COLO668 (cell line): ENCODE measurements around the gene NSUN4.

Source experiments
- DNase-seq: peaks from one replicate; lab custom pipeline; 2025; ENCODE audit not compliant: unreplicated experiment; lab: John Stamatoyannopoulos, UW

The NSUN4 gene

GRCh38 chr1:46404482-46405196 lies 64.0 kb downstream of the NSUN4 start:
- no peak for DNase-seq

- no peak for DNase-seq
Measured at GRCh38 chr1:46405197-46405555, 64.6 kb downstream of the NSUN4 start.

- no peak for DNase-seq
Measured at GRCh38 chr1:46405724-46406123, 65.1 kb downstream of the NSUN4 start.

- no peak for DNase-seq
Measured at GRCh38 chr1:46406881-46407608, 66.4 kb downstream of the NSUN4 start.

GRCh38 chr1:46407636-46408035 lies 67.0 kb downstream of the NSUN4 start:
- no peak for DNase-seq

GRCh38 chr1:46408356-46409062 lies 67.9 kb downstream of the NSUN4 start:
- no peak for DNase-seq

- DNase-seq: no peak
Measured at GRCh38 chr1:46409063-46409372, 68.4 kb downstream of the NSUN4 start.

GRCh38 chr1:46410156-46411009 lies 69.8 kb downstream of the NSUN4 start:
- DNase-seq: no peak

- no peak for DNase-seq
Measured at GRCh38 chr1:46411010-46411405, 70.4 kb downstream of the NSUN4 start.
